Neural cell (in vitro differentiated cells): ENCODE measurements around the gene TMEM272. TPM values are rescaled to one million over a fixed set of nuclear protein-coding genes. Genes with fewer than 3 reads are reported as not detected.

Experiments
- H2AFZ ChIP-seq: fragments of 200-600, 300-800 bp; sonication (generic), shearing (Covaris generic); 2 replicates; pipeline ENCODE4 v1.6.0; 2014; ENCODE audit warnings: low read depth, mild to moderate bottlenecking, antibody characterized with exemption, low read length, moderate library complexity
- H3F3A ChIP-seq: fragments of 200-600 bp; shearing (Covaris generic); 2 replicates; pipeline ENCODE4 v1.6.1; 2016; ENCODE audit warnings: mild to moderate bottlenecking, moderate library complexity, mixed read lengths, antibody characterized with exemption, low read length; ENCODE audit not compliant: insufficient read depth, poor library complexity, severe bottlenecking
- H3K27ac ChIP-seq: fragments of 200-600, 300-800 bp; sonication (generic), shearing (Covaris generic); 2 replicates; pipeline ENCODE4 v1.5.1; 2014; ENCODE audit warnings: mild to moderate bottlenecking, low read length, moderate library complexity
- H3K27me3 ChIP-seq: fragments of 300-800, 200-600 bp; sonication (generic), shearing (Covaris generic); 2 replicates; pipeline ENCODE4 v1.6.0; 2014; ENCODE audit warnings: mild to moderate bottlenecking, low read depth, low read length, moderate library complexity; ENCODE audit not compliant: insufficient read depth
- H3K36me3 ChIP-seq: fragments of 300-800, 200-600 bp; sonication (generic), shearing (Covaris generic); 2 replicates; pipeline ENCODE4 v1.5.1; 2014; ENCODE audit warnings: mild to moderate bottlenecking, antibody characterized with exemption, low read length, moderate library complexity; ENCODE audit not compliant: insufficient read depth
- H3K4me2 ChIP-seq: fragments of 300-800, 200-600 bp; sonication (generic), shearing (Covaris generic); 2 replicates; pipeline ENCODE4 v1.6.0; 2014; ENCODE audit warnings: mild to moderate bottlenecking, low read length
- H3K4me3 ChIP-seq: fragments of 300-800, 200-600 bp; sonication (generic), shearing (Covaris generic); 2 replicates; pipeline ENCODE4 v1.5.1; 2014; ENCODE audit warnings: mild to moderate bottlenecking, low read length, moderate library complexity
- H3K79me2 ChIP-seq: fragments of 200-600 bp; shearing (Covaris generic); replicated peaks from 2 replicates; pipeline ENCODE4 v1.6.0; 2014; ENCODE audit warnings: mild to moderate bottlenecking, low read length, moderate library complexity; ENCODE audit not compliant: insufficient read depth
- H3K9ac ChIP-seq: fragments of 300-800, 200-600 bp; sonication (generic), shearing (Covaris generic); 2 replicates; pipeline ENCODE4 v1.6.1; 2016; ENCODE audit warnings: mild to moderate bottlenecking, low read length, mixed read lengths
- H3K9me2 ChIP-seq: fragments of 200-600 bp; shearing (Covaris generic); 2 replicates; pipeline ENCODE4 v1.6.1; 2016; ENCODE audit warnings: mild to moderate bottlenecking, low read length, mixed read lengths; ENCODE audit not compliant: insufficient read depth
- H3K9me3 ChIP-seq: fragments of 200-600, 300-800 bp; sonication (generic), shearing (Covaris generic); 2 replicates; pipeline ENCODE4 v1.6.1; 2016; ENCODE audit warnings: mild to moderate bottlenecking, mixed run types, low read length, moderate library complexity, mixed read lengths
- H4K20me1 ChIP-seq: fragments of 200-600 bp; shearing (Covaris generic); 2 replicates; pipeline ENCODE4 v1.6.1; 2016; ENCODE audit warnings: mild to moderate bottlenecking, mixed run types; ENCODE audit not compliant: insufficient read depth
- CTCF ChIP-seq: fragments of 450-650 bp; IDR thresholded peaks from 2 replicates; pipeline ENCODE4 v1.5.1; 2014; ENCODE audit warnings: antibody characterized with exemption, mild to moderate bottlenecking, moderate library complexity; ENCODE audit not compliant: poor library complexity, severe bottlenecking
- EP300 ChIP-seq: fragments of 450-650 bp; conservative IDR thresholded peaks from 2 replicates; pipeline ENCODE4 v1.6.1; 2014; ENCODE audit warnings: antibody characterized with exemption, mild to moderate bottlenecking, moderate library complexity; ENCODE audit not compliant: poor library complexity, severe bottlenecking
- EZH2 ChIP-seq: fragments of 200-600, 300-800 bp; shearing (Covaris generic), sonication (generic); IDR thresholded peaks from 2 replicates; pipeline ENCODE4 v1.6.1; 2014; ENCODE audit warnings: antibody characterized with exemption, low read length, borderline replicate concordance, mild to moderate bottlenecking; ENCODE audit not compliant: insufficient read depth, poor library complexity, severe bottlenecking
- MXI1 ChIP-seq: fragments of 450-650 bp; conservative IDR thresholded peaks from 2 replicates; pipeline ENCODE4 v1.6.1; 2014; ENCODE audit warnings: antibody characterized with exemption, mild to moderate bottlenecking; ENCODE audit not compliant: poor library complexity, severe bottlenecking
- POLR2AphosphoS5 ChIP-seq: IDR thresholded peaks from 2 replicates; pipeline ENCODE4 v1.6.1; 2012
- RAD21 ChIP-seq: fragments of 450-650 bp; conservative IDR thresholded peaks from 2 replicates; pipeline ENCODE4 v1.6.1; 2014; ENCODE audit warnings: antibody characterized with exemption, mild to moderate bottlenecking, moderate library complexity
- SMC3 ChIP-seq: fragments of 450-650 bp; conservative IDR thresholded peaks from 2 replicates; pipeline ENCODE4 v1.6.1; 2014; ENCODE audit warnings: antibody characterized with exemption, mild to moderate bottlenecking, moderate library complexity; ENCODE audit not compliant: poor library complexity
- TAF1 ChIP-seq: IDR thresholded peaks from 2 replicates; pipeline ENCODE4 v1.6.1; 2012; ENCODE audit warnings: low read depth
- polyA plus RNA-seq: library from polyadenylated mRNA; depleted of rRNA; stranded (reverse); fragments of >200 nt; gene quantifications from 2 replicates; pipeline ENCODE4 v1.2.3, GENCODE V29; 2014
- TF ChIP-seq, protein P1 (sequence below): IDR thresholded peaks from 2 replicates; pipeline ENCODE4 v1.6.1; 2012; ENCODE audit warnings: borderline replicate concordance

Gene TMEM272
- polyA plus RNA-seq, 1 donor from 2014 or later: 0.77 TPM

- TF ChIP-seq RAD21 (no peak), EZH2 (no peak), MXI1 (no peak), POLR2AphosphoS5 (no peak), CTCF (no peak), TAF1 (no peak), SMC3 (no peak), EP300 (no peak)
- TF ChIP-seq, protein P1, sequence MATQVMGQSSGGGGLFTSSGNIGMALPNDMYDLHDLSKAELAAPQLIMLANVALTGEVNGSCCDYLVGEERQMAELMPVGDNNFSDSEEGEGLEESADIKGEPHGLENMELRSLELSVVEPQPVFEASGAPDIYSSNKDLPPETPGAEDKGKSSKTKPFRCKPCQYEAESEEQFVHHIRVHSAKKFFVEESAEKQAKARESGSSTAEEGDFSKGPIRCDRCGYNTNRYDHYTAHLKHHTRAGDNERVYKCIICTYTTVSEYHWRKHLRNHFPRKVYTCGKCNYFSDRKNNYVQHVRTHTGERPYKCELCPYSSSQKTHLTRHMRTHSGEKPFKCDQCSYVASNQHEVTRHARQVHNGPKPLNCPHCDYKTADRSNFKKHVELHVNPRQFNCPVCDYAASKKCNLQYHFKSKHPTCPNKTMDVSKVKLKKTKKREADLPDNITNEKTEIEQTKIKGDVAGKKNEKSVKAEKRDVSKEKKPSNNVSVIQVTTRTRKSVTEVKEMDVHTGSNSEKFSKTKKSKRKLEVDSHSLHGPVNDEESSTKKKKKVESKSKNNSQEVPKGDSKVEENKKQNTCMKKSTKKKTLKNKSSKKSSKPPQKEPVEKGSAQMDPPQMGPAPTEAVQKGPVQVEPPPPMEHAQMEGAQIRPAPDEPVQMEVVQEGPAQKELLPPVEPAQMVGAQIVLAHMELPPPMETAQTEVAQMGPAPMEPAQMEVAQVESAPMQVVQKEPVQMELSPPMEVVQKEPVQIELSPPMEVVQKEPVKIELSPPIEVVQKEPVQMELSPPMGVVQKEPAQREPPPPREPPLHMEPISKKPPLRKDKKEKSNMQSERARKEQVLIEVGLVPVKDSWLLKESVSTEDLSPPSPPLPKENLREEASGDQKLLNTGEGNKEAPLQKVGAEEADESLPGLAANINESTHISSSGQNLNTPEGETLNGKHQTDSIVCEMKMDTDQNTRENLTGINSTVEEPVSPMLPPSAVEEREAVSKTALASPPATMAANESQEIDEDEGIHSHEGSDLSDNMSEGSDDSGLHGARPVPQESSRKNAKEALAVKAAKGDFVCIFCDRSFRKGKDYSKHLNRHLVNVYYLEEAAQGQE: no peak
- H3K36me3 ChIP-seq: no peaks in the 10 kb centered on the region
- no peak overlapping the region for H3K9ac ChIP-seq
- H3K9me2 ChIP-seq: no peaks in the 10 kb centered on the region
- no peak overlapping the region for H2AFZ ChIP-seq
- no peak overlapping the region for H3K4me3 ChIP-seq
- no peaks in the 10 kb centered on the region for H3K9me3 ChIP-seq
- H3K27me3 ChIP-seq: no peaks in the 10 kb centered on the region
- H3K79me2 ChIP-seq: no peaks in the 10 kb centered on the region
- H3F3A ChIP-seq: no peaks in the 10 kb centered on the region
- no peaks in the 10 kb centered on the region for H4K20me1 ChIP-seq
- H3K4me2 ChIP-seq: no peak overlapping the region
- H3K27ac ChIP-seq: no peak overlapping the region
Measured at GRCh38 chr13:51839711-51840540, 5.1 kb downstream of the TMEM272 start.

DNA sequence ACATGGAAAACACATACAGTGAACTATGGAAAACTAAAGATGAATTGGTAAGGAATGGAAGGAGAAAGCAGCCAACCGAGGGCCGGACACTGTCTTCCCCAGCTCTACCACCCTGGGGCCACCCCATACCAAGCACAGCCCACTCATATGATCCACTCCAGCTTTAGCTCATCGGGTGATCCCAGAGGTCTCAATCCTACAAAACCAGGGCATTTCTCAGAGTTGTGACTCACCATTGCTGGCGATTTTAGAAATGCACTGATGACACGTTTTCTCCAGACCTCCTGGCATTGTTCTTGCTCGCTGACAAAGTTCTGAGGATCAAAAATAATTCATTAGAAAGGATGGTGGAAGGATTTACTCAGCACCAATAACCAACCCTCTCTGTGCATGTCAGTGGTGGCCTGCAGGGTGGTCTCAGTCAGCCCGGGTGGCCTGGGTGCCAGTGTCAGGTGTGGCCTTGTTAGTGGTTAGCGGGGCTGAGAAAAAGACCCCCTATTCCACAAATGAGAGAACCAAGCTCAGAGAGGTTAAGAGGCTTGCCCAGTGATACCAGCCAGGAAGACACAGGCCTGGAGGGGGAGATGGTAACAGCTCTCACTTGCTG, 6.6 kb downstream of the TMEM272 start:
- Histone ChIP-seq H3K4me2 (no peak overlapping the region), H3K27ac (no peak overlapping the region)

More for the DNA sequence above, 6.6 kb downstream of the TMEM272 start:
- no peaks in the 10 kb centered on the region for H4K20me1 ChIP-seq
- H3K9me2 ChIP-seq: no peaks in the 10 kb centered on the region
- no peaks in the 10 kb centered on the region for H3K79me2 ChIP-seq
- no peak overlapping the region for H2AFZ ChIP-seq
- no peaks in the 10 kb centered on the region for H3K36me3 ChIP-seq
- no peak for TF ChIP-seq SMC3
- TF ChIP-seq, protein P1: no peak
- TF ChIP-seq MXI1: no peak
- TF ChIP-seq TAF1: no peak
- no peak for TF ChIP-seq RAD21
- TF ChIP-seq POLR2AphosphoS5: no peak
- TF ChIP-seq CTCF: no peak
- no peak for TF ChIP-seq EZH2
- H3K9me3 ChIP-seq: no peaks in the 10 kb centered on the region
- H3K4me3 ChIP-seq: no peak overlapping the region
- no peak overlapping the region for H3K9ac ChIP-seq
- no peaks in the 10 kb centered on the region for H3F3A ChIP-seq
- H3K27me3 ChIP-seq: no peaks in the 10 kb centered on the region
